NCI-H2227 (cell line): ENCODE measurements around the gene SAMM50.

Experiments used
- DNase-seq: peaks from one replicate; lab custom pipeline; 2025; ENCODE audit not compliant: unreplicated experiment; lab: John Stamatoyannopoulos, UW

SAMM50 gene

DNA sequence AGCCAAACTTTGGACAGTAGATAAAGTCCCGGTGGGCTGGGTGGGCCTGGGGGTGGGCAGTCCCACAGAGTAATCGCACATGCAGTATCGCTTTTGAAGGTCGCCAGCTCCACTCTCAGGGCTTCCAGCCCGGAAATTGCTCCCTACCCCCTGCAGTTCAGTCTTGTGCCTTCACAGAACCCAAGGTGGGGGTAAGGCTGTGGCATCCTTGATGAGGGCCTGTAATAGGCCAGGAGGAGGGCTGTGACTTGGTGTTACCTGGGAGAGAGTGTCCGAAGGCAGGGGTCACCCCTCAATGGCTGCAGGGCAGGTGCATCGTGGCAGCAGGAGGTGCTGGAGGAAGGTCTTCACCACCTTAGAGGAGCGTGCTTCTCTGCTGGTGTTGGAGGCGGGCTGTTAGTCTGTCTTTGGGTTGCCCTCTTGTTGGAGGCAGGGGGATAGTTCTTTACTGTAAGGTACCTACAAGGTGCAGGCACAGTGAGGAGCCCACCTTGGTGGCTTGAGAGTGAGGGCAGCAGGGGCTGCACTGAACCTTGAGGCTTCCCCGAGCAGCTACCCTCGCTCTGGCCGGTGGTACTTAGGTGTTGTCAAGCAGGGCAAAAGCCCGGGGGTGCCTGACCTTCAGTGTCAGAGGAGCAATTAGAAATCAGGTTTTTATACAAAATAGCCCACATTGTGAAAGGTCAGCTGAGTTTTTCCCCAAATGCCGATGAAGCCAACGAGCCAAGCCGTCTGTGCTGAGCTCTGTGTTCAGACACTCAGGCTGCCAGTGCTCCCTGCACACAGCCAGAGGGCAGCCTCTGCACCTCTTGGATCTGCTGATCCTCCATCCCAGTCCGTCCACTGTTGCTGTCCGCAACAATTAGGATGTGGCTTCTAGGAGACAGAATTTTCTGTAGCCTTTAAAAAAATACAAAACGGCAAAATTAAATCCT lies 21.9 kb downstream of the SAMM50 start:
- no peak for DNase-seq

DNA sequence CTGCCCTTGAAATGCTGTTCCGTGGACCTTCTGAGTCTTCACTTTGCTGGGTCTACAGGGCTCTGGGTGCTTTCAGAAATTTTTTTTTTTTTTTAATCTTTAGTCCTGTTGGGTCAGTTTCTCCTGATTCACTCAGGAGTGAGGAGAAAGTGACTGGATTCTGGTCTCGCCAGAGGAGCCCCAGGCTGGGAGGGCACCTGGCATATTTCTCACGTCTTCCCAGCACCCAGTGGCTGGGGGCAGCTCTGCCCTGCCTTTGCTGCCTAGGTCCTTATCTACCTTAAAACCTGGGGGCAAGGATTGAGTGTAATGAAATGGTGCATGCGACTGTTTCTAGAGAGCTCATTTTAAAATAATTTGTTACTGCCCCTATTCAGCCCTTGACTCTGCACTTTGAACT lies 23.3 kb downstream of the SAMM50 start:
- DNase-seq: no peak

DNA sequence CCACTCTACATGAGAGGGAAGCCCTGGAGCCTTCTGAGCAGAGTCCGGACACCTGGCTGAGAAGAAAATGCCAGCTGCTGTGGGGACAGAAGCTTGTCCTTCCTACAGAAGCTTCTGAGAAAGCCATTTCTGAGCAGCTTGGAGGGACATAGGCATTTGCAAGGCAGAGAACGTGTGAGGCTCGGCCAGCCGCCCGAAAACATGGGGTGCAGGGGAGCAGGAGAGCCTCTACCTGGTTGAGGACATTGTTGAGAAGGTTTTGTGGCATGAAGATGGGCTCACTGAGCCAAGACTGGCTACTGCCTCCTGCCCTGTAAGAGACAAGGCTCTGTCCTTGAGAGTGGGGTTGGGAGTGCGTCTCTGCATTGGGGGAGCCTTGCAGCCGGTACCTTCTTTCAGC lies 25.3 kb downstream of the SAMM50 start:
- no peak for DNase-seq

DNA sequence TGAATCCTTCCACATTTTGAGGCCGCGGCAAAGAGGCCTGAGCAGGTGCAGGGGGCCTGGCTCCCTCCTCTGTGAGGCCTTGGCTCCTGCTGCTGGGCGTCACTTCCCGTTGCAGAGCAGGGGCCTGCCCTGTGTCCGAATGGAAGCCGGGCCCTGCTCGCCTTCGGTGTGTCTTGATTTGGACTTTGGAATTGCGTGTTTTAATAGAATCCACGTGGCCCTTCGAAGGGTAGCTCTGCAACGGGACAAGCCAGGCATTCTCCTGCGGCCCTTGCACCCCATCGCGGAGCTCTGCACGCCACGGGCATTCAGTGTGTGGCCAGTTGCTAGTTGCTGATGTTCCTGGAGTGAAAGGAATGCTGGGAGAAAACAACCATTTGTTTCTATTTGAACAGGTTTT lies 25.8 kb downstream of the SAMM50 start:
- no peak for DNase-seq

DNA sequence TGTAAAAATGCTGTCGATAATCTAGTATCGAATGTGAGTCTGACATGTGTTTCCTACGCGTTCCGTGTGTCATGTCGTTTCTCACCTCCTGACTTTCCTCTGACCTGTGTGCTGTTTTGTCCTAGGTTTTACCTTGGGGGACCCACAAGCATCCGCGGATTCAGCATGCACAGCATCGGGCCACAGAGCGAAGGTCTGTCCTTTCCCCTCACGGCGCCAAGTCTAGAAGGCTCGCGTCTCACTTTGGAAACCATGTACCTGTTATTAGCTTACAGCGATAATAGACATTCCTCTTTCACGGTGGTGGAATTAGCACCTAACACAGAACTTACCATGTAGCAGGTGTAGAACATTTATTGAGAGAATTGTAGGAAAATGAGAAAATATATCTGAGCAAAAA lies 28.6 kb downstream of the SAMM50 start:
- DNase-seq: no peak

DNA sequence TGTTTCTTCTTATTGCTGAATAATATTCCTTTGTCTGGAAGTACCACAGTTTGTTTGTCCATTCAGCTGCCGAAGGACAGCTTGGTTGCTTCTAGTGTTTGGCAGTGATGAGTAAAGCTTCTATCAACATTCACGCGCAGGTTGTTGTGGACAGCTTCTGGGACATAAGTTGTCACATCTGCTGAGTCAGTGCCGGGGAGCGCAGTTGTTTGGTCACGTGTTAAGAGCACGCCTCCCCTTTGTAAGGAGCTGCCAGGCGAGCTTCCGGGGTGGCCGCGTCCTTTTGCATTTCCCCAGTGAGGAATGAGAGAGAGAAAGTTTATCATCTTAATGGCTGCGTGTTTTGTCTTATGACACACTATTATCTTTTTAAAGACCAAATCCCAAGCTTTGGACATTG lies 30.3 kb downstream of the SAMM50 start:
- no peak for DNase-seq

DNA sequence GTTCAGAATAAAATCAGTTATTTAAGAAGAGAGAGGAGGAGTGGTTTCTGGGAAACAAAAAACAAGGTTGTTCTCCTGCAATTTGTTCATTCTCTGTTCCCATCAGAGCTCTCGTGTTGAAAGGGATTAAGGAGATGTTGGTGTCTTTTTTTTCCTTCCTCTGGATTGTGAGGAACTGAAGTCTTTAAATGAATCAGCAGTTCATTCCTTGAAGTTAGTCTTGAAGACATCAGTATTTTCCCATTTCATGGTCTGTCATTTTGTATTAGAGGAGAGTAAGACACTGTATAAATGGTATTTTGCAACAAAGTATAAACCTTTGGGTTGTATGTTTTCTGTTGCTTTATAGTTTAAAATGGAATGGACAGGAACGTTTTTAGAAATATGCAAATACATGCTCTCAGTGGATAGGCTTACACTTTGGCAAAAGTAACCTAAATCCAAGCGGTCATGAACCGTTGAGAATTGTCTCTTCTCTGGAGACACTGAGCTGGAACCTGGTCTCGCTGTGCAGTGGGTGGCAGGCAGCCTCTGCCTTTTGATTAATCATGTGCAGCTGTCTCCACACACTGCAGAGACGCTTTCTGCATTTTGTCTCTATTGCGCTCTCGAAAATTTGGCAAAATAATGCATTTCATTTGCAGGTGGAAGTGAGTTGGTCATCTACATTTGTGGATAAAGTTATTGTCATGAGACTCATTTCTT lies 33.0 kb downstream of the SAMM50 start:
- DNase-seq: no peak

DNA sequence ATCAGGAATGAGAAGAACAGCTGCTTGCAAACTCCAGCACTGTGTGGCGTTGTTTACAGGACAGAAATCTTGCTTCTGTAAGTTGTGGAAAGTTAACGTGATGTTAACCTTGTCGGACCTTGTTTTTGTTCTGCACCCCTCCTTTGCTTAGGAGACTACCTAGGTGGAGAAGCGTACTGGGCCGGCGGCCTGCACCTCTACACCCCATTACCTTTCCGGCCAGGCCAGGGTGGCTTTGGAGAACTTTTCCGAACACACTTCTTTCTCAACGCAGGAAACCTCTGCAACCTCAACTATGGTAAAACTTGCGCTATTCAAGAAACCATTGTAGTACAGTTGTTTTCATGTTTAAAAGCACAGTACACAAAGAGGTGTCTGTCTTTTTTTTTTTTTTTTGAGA lies 33.7 kb downstream of the SAMM50 start:
- no peak for DNase-seq

DNA sequence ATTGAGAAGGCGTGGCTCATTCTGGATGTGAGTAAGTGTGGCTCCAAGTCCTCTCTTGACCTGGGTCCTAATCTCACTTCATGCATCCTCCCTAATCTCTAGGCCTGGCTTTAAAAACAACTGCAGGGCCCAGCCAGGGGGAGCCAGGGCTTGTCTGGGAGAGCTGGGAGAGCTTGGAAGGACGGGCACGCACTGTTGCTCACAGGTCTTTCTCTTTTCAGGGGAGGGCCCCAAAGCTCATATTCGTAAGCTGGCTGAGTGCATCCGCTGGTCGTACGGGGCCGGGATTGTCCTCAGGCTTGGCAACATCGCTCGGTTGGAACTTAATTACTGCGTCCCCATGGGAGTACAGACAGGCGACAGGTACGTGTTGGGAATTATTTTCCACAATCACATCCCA lies 34.8 kb downstream of the SAMM50 start:
- no peak for DNase-seq

DNA sequence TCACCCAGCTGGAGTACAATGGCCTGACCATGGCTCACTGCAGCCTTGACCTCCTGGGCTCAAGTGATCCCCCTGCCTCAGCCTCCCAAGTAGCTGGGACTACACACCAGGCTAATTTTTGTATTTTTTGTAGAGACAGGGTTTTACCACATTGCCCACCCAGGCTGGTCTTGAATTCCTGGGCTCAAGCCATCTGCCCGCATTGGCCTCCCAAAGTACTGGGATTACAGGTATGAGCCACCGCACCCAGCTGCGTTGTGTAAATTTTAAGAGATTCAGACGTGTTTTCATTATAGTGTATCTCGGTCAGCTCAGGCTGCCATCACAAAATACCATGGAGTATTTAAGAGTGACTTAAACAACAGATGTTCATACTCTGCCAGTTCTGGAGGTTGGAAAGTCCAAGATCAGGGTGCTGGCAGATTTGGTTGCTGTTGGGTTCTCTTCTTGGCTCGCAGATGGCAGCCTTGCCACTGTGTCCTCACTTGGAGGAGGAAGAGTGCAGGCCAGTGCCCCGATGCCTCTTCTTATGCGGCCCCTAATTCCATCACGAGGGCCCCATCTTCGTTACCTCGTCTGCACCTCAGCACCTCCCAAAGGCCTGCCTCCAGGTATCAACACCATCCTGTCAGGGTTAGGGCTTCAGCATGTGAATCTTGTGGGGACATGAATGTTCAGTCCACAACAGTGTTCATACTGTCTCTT lies 36.2 kb downstream of the SAMM50 start:
- DNase-seq: no peak

DNA sequence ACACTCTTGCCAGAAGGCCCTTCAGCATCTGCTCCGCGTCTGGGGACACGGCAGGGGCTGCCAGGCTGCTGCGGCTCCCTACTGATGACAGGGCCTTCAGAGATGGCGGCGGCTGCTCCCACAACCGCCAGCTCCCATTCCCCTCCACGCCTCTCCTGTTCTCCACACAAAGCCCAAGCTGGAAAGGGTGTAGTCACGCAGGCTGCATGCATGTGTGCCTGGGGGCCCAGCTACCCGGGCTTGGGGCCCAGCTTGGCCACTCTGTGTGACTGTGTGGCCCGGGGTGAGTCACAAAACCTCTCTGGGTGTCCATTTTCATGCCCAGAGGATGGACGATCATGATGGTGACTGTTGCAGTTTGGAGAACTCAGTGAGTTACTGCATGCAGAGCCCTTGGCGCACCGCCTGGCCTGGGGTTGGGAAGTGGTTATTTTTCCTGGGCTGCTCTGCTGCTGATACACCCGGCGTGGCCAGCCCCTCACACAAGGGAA lies 37.1 kb downstream of the SAMM50 start:
- DNase-seq: no peak

DNA sequence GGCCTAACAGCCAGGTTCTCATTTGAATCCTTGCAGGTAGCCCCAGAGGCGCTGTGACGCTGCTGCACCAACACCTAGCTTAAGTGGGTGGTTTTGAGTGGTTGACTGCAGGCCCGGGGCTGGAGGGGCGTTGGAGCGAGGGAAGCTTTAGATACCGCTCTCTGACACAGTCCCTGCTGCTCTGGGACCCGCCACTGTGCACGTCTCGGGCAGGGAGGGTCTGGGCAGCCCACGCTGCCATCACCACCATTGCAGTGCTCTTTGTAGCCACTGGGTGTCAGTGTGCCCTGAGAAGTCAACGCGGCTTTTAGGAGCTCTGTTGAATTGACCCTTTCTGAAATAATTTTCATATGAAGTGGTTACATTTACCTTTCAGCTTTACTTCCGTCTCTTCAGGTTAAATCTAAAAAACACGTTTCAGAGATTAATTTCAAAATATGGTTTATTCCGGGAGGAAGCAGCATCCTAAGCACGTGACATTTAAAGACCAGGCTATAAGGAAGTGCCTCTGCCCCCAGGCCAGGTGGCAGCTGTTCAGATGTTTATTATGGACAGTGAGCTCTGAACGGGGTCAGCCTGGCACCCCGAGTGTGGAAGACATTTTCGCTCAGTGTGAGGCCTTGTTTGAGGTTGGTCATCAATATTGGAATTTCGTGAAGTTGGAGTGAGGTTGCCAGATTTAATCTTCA lies 38.0 kb downstream of the SAMM50 start:
- DNase-seq: peak; percentile 65

DNA sequence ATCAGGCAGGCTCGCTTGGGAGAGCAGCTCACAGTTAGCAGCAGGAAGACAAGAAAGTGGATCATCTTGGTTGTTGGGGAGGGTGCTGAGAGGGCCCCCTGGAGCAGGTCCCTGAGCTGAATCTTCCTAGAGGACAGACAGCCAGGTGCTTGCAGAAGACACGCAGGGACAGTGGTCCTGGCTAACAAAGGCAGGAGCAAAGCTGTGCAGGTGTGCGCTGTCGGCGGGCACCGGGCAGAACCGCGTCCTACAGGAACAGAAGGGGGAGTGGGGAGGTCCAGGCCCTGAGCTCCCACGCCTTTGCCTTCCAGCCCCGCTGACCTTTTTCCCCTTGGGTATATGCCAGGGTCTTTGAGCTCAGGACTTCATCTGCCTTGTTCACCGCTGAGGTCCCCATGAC lies 38.8 kb downstream of the SAMM50 start:
- no peak for DNase-seq

DNA sequence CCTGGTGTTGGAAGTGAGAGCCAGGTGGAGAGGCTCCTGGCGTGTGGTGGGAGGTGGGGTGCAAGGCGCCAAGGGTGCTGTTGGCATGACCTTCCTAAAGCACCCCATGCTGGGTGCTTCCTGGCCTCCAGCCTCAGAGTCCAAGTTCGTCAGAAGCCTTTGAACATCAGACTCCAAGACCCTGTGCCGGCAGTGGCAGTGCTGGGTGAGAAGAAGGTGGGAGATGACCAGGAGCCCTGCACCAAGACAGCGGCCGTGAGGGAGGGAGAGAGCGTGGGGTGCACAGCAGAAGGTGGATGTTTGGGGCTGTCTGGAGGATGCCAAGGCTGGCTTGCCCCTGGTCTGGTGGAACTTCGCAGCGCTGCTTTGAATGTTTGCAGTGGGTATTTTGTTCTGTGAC lies 39.2 kb downstream of the SAMM50 start:
- no peak for DNase-seq

DNA sequence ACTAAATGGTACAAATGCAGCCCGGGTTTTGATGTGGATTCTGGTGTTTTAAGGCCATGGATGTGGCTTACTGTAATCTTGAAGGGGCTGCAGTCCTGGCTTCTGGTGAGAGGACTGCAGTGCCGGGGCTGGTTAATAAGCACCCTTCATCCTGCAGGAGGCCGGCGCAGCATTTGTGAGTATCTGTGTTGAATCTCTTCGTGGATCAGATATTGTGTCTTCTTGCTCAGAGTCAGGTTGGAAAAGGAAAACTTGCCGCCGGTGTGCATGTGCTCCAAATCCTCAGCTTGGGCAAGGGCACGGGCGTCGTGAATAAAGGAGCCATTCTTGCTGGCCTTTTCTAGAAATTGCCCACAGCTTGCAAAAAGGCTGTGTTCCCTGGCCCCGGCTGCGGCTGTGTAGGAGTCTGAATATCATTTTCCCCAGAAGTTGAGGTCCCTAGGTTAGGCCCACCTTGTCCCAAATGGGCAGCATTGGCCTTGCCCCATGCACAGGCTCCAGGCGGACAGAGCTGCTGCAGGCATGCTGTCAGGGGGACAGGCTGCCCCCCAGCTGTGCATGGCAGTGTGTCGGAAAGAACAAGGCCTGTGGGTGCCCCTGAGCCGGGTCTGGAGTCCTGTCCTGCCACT lies 39.9 kb downstream of the SAMM50 start:
- DNase-seq: no peak

DNA sequence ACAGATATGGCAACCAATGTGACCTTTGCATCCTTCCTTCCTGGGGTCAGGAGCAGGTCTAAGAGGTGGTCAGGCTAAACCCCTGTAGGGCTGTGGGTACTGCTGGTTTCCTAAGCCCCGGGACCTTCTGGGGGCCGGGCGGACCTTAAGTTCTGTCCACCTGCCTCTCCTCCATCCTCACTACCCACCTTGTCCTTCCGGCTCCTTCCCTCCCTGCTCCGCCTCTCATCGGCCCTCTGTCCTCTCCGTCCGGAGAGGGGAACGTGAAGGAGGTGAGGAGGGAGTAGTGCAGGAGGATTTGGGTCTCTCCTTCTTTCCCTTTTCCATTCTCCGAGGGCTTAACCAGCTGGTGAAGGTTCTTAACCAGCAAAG lies 40.5 kb downstream of the SAMM50 start:
- DNase-seq: no peak

DNA sequence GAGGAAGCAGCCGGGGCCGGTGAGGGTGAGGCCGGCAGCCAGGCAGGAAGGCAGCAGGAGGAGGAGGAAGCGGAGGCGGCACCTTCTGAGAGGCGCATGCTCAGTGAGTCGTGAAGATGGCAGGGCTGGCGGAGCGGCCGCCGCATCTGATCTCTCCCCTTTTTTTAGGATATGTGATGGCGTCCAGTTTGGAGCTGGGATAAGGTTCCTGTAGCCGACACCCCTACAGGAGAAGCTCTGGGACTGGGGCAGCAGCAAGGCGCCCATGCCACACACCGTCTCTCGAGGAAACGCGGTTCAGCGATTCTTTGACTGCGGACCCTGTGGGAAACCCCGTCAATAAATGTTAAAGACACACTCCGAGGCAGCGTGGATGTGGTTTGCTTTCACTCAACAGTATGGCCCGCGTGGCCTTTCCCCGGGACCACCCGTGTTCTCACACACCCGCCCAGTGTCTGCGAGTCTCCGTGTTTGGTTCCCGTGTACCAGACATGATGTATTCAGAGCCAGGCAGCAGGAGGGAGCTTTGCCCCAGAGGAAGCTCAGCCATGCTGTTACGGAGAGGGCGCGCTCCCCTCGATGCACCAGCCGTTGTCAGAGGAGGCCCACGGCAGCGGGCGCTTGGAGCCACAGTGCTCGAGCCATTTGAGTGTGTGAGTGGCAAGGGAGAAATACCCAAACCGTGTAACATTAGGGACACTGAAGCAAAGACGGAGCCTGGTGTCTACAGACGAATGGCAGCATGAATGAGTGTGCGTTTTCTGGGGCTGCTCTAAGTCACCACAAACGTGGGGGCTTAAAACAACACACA lies 41.1 kb downstream of the SAMM50 start:
- no peak for DNase-seq

DNA sequence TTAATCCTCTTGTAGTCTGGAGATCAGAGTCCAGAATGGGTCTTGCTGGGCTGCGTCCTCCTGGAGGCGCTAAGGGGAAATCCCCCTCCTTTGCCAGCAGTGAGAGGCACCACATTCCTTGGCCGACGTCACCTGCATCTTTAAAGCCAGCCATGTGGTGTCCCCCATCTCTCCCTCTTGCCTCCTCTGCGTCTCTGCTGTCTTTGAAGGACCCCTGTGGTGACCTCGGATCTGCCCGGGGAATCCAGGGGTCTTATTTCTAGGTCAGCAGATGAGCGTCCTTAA lies 41.7 kb downstream of the SAMM50 start:
- no peak for DNase-seq

DNA sequence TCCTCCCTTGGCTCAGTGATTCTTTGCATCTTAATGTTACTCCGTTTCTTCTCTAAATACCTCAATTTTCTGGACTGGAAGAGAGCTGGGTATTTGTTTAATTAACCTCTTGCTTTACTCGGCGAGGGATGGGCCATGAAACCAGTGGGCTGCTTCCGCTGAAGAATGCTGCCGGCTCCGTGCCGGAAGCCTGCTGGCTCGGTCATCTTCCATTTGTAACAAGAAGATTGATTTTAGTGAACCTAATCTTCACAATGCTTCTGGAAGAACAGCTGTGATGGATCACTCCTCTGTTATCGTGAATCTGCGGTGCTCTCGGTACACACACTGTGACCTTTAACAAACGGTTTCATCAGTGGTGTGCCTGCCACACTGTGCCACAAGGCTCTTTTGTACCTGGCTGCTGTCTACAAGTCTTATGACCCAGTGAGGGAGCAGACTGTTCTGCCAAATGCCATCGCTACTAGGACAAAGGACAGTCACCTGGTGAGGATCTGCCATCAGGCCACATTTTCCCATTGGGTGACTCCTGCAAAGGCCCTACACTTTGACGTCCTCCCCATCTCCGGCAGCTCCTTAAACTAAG lies 43.5 kb downstream of the SAMM50 start:
- no peak for DNase-seq

DNA sequence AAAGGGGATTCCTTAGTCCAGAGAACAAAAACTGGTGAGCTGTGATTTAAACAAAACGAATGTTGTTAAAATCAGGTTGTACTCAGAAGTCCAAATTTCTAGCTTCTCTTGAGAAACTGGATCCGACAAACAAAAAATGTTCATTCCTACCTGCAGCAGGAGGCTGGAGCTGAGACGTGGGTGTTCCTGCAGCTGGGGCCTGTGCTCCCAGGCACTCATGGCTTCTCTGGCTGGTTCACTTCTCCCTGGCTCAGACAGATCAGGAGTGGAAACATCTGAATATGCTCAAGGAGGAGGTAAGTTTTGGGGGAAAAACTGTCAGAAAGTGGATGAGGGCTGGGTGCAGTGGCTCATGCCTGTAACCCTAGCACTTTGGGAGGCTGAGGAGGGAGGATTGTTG lies 44.1 kb downstream of the SAMM50 start:
- DNase-seq: no peak
